Activated naive CD8-positive, alpha-beta T cell (primary cell): Measurements from ENCODE around the gene MEIS1.

Source experiments
- H3K27ac Mint-ChIP-seq: one replicate; pipeline ENCODE4 v1.8.0; 2021; ENCODE audit warnings: mixed read lengths
- H3K27me3 Mint-ChIP-seq: one replicate; pipeline ENCODE4 v1.8.0; 2021; ENCODE audit warnings: mixed read lengths
- H3K36me3 Mint-ChIP-seq: one replicate; pipeline ENCODE4 v1.8.0; 2021; ENCODE audit warnings: mixed read lengths
- H3K4me1 Mint-ChIP-seq: one replicate; pipeline ENCODE4 v1.8.0; 2021; ENCODE audit warnings: low read depth, mixed read lengths
- H3K4me3 Mint-ChIP-seq: one replicate; pipeline ENCODE4 v1.8.0; 2021; ENCODE audit warnings: mild to moderate bottlenecking, mixed read lengths
- H3K9me3 Mint-ChIP-seq: one replicate; pipeline ENCODE4 v1.8.0; 2021; ENCODE audit warnings: low read depth, mixed read lengths

The MEIS1 gene

DNA sequence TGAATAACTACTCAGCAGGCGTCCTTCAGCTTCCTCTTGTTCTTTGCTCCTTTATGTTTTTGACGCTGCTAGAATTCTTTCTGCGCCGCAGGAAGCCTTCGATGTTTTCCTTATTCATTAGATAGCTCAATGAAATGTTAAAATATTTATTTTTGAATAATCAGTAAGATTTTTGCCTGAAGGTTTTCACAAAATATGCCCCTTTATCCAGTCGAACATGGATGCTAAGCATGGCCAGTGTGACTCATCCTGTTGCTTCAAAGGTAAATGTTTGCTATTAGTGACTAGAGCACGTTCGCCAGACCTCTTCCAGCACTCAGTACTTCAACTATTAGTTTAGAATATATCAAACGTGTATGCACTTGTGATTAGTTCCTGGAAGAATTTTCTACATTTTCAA, 7.6 kb upstream of the MEIS1 start:
- Mint-ChIP-seq H3K9me3 (no peaks in the 10 kb centered on the region), H3K27ac (no peak overlapping the region), H3K27me3 (peaks cover 29% of the 10 kb centered on the region), H3K36me3 (no peaks in the 10 kb centered on the region), H3K4me3 (no peak overlapping the region), H3K4me1 (peaks cover 2% of the 10 kb centered on the region)

DNA sequence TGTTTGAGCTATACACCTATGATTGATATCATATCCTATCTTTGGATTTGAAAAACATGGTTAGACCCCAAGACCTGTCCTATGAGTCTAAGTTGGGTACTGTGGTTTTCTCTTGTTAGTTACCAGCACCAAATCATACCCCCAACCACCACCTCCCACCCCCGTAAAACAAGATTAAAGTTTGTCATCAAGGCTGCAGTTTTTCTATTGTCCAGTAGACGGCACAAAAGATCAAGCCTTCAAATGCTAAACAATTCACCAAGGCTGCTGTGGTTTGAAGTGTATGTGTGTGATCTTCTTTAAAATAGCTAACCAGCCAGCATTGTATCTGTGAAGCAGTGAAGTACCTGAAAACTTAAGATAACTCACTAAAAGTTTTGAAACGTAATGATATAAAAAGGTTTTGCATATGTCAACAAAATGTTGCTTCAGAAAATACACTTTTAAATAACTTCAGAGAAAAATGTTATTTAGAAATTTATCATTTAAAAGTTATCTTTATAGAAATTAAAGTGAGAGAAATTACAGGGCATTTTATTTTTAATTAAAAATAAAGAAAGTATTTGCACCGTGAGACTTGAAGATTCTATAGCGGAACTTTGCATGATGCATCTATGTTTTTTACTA, 5.8 kb upstream of the MEIS1 start:
- Mint-ChIP-seq H3K27ac (no peak overlapping the region), H3K36me3 (no peaks in the 10 kb centered on the region), H3K4me3 (no peak overlapping the region), H3K27me3 (peaks cover 40% of the 10 kb centered on the region), H3K9me3 (no peaks in the 10 kb centered on the region), H3K4me1 (peaks cover 16% of the 10 kb centered on the region)

GRCh38 chr2:66429693-66430504, 5.0 kb upstream of the MEIS1 start:
- Mint-ChIP-seq H3K9me3 (no peaks in the 10 kb centered on the region), H3K36me3 (no peaks in the 10 kb centered on the region), H3K27me3 (peaks cover 40% of the 10 kb centered on the region), H3K27ac (no peak overlapping the region), H3K4me3 (no peak overlapping the region), H3K4me1 (peaks cover 24% of the 10 kb centered on the region)

- Mint-ChIP-seq H3K4me1 (peaks cover 32% of the 10 kb centered on the region), H3K36me3 (no peaks in the 10 kb centered on the region), H3K4me3 (no peak overlapping the region), H3K27me3 (peaks cover 39% of the 10 kb centered on the region), H3K27ac (no peak overlapping the region), H3K9me3 (no peaks in the 10 kb centered on the region)
These were observed 4.2 kb upstream of the MEIS1 start for GRCh38 chr2:66430505-66431273.

GRCh38 chr2:66431274-66431642, 3.7 kb upstream of the MEIS1 start:
- Mint-ChIP-seq H3K9me3 (no peaks in the 10 kb centered on the region), H3K36me3 (no peaks in the 10 kb centered on the region), H3K27ac (no peak overlapping the region), H3K27me3 (peaks cover 39% of the 10 kb centered on the region), H3K4me1 (peaks cover 34% of the 10 kb centered on the region), H3K4me3 (no peak overlapping the region)

- H3K27ac Mint-ChIP-seq, result no peak overlapping the region
- no peaks in the 10 kb centered on the region for H3K9me3 Mint-ChIP-seq
- peaks cover 35% of the 10 kb centered on the region for H3K4me1 Mint-ChIP-seq
- H3K4me3 Mint-ChIP-seq, result peak overlapping the region; percentile 5
- no peaks in the 10 kb centered on the region for H3K36me3 Mint-ChIP-seq
- H3K27me3 Mint-ChIP-seq, result peaks cover 41% of the 10 kb centered on the region
These were observed 2.9 kb upstream of the MEIS1 start for GRCh38 chr2:66431846-66432587.

GRCh38 chr2:66432801-66433694, 1.9 kb upstream of the MEIS1 start:
- no peaks in the 10 kb centered on the region for H3K36me3 Mint-ChIP-seq
- no peak overlapping the region for H3K27ac Mint-ChIP-seq
- H3K4me3 Mint-ChIP-seq, result peak overlapping the region; percentile 82
- H3K4me1 Mint-ChIP-seq, result peaks cover 41% of the 10 kb centered on the region
- peaks cover 40% of the 10 kb centered on the region for H3K27me3 Mint-ChIP-seq
- H3K9me3 Mint-ChIP-seq, result no peaks in the 10 kb centered on the region

- Mint-ChIP-seq H3K4me3 (peak overlapping the region; percentile 82), H3K36me3 (no peaks in the 10 kb centered on the region), H3K27me3 (peaks cover 43% of the 10 kb centered on the region), H3K27ac (no peak overlapping the region), H3K9me3 (no peaks in the 10 kb centered on the region), H3K4me1 (peaks cover 41% of the 10 kb centered on the region)
These were observed 1.3 kb upstream of the MEIS1 start for GRCh38 chr2:66433695-66433944.

- Mint-ChIP-seq H3K4me3 (peak overlapping the region; percentile 82), H3K36me3 (no peaks in the 10 kb centered on the region), H3K27ac (no peak overlapping the region), H3K4me1 (peaks cover 41% of the 10 kb centered on the region), H3K27me3 (peaks cover 43% of the 10 kb centered on the region), H3K9me3 (no peaks in the 10 kb centered on the region)
These were observed 813 bp upstream of the MEIS1 start for GRCh38 chr2:66433945-66434678.

GRCh38 chr2:66435549-66435875, 587 bp downstream of the MEIS1 start:
- Mint-ChIP-seq H3K27ac (no peak overlapping the region), H3K4me1 (peaks cover 49% of the 10 kb centered on the region), H3K27me3 (peaks cover 44% of the 10 kb centered on the region), H3K9me3 (no peaks in the 10 kb centered on the region), H3K36me3 (no peaks in the 10 kb centered on the region), H3K4me3 (peak overlapping the region; percentile 77)

DNA sequence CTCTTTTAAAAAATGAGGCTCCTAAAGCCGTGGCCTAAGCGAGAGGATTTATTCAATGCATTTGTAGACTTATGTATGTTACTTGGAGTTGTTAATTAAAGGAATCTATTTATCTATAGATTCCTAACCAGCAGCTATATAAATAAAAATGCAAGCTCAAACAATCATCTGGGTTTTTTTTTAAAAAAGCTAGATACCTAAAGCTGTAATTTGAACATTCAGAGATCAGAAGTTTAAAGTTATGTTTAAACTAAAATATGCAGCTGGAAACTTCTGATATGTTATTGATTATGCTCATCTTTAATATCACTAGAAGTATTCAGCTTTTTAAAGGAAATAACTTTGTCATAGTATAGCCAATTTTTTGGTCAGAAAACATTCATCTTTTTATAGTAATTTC, 1.0 kb downstream of the MEIS1 start:
- no peak overlapping the region for H3K27ac Mint-ChIP-seq
- H3K9me3 Mint-ChIP-seq, result no peaks in the 10 kb centered on the region
- no peaks in the 10 kb centered on the region for H3K36me3 Mint-ChIP-seq
- H3K4me1 Mint-ChIP-seq, result peaks cover 49% of the 10 kb centered on the region
- peaks cover 43% of the 10 kb centered on the region for H3K27me3 Mint-ChIP-seq
- peak overlapping the region; percentile 77 for H3K4me3 Mint-ChIP-seq

GRCh38 chr2:66436581-66437001, 1.7 kb downstream of the MEIS1 start:
- Mint-ChIP-seq H3K36me3 (no peaks in the 10 kb centered on the region), H3K4me1 (peaks cover 49% of the 10 kb centered on the region), H3K9me3 (no peaks in the 10 kb centered on the region), H3K4me3 (no peak overlapping the region), H3K27me3 (peaks cover 46% of the 10 kb centered on the region), H3K27ac (no peak overlapping the region)

GRCh38 chr2:66437109-66437690, 2.3 kb downstream of the MEIS1 start:
- H3K4me3 Mint-ChIP-seq, result peak overlapping the region; percentile 25
- peaks cover 47% of the 10 kb centered on the region for H3K4me1 Mint-ChIP-seq
- H3K36me3 Mint-ChIP-seq, result no peaks in the 10 kb centered on the region
- H3K9me3 Mint-ChIP-seq, result no peaks in the 10 kb centered on the region
- no peak overlapping the region for H3K27ac Mint-ChIP-seq
- H3K27me3 Mint-ChIP-seq, result peaks cover 48% of the 10 kb centered on the region
